Effector CD8-positive, alpha-beta T cell (primary cell): ENCODE data around the gene FCAR.
"Not testable (repeated sequence)": the region's sequence is repeated elsewhere in the genome, so short reads cannot be mapped to it uniquely, and the experiment has no call there.

ENCODE experiments used
- DNase-seq: peaks from one replicate; lab custom pipeline; 2025; lab: John Stamatoyannopoulos, UW

FCAR gene

DNA sequence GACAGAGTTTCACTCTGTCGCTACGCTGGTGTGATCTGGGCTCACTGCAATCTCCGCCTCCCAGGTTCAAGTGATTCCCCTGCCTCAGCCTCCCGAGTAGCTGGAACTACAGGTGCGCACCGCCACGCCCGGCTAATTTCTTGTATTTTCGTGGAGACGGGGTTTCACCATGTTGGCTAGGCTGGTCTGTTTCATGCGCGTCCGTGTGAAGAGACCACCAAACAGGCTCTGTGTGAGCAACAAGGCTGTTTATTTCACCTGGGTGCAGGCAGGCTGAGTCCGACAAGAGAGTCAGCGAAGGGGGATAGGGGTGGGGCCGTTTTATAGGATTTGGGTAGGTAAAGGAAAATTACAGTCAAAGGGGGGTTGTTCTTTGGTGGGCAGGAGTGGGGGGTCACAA, 20.1 kb downstream of the FCAR start:
- DNase-seq: not testable (repeated sequence)

DNA sequence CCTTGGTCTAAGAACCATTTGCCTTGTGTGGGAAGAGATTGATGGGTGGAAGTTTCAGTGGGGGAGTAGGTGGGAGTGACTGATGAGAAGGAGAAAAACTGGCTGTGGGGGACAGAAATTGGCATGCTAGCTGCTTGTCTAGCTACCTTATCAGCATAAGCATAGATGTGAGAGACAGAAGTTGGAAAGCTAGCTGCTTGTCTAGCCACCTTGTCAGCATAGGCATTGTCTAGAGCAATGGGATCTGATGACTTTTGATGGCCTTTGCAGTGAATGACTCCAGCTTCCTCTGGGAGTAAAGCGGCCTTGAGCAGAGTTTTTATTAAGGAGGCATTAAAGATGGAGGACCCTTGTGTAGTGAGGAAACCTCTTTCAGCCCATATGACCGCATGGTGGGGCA, 22.0 kb downstream of the FCAR start:
- DNase-seq: no peak

DNA sequence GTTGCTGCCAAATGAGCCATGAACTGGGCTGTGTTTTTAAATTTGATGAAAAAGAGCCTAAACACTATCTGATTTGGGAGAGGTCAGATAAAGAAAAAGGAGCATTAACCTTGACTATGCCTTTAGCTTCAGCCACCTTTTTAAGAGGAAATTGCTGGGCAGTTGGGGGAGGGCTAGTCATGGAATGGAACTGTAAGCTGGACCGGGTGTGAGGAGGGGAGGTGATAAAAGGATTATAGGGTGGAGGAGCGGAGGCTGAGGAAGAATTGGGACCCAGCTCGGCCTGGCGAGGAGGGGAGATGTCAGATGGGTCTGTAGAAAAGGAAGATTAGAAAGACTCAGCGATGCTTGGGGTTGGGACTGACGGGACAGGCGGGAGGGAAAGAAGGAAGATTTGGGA, 24.6 kb downstream of the FCAR start:
- not testable (repeated sequence) for DNase-seq

DNA sequence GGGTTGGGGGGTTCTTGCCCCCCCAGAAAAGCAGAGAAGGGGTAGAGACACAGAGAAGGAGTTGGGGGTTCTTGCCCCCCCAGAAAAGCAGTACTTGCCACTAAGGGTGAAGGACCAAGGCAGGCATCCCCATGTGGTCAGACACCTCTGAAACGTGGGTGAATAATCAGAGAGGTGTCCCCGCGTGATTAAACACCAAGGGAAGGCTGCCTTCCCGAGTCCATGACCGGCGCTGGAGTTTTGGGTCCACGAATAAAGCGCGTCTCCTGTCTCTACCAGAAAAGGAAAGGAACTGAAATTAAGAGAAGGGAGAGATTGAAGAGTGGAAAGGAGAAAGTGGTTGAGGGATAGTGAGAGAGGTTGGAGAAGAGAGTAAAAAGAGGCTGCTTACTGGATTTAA, 25.6 kb downstream of the FCAR start:
- DNase-seq: not testable (repeated sequence)

DNA sequence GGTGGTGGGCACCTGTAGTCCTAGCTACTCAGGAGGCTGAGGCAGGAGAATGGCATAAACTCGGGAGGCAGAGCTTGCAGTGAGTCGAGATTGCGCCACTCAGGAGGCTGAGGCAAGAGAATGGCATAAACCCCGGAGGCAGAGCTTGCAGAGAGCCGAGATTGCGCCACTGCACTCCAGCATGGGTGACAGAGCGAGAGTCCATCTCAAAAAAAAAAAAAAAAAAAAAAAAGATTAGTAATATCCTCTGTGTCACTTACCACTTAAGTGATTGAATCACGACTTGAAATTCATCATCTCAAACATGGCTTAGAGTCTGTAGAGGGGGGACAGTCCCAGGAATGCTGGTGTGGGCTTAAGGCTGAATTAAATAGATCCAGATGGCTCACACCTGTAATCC, 27.1 kb downstream of the FCAR start:
- not testable (repeated sequence) for DNase-seq

DNA sequence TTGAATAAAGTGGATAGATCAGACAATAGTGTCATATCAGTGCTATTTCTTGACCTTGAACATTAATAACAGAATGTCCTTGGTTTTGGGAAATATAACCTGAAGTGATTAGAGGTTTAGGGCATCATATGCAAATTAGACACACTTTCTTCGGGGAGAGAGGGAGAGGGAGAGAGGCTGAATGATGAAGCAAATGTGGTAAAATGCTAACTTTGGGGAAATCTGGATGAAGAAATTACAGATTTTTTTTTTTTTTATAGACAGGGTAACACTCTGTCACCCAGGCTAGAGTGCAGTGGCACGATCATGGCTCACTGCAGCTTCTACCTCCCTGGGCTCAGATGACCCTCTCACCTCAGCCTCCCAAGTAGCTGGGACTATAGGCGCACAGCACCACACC, 28.0 kb downstream of the FCAR start:
- DNase-seq: no peak

DNA sequence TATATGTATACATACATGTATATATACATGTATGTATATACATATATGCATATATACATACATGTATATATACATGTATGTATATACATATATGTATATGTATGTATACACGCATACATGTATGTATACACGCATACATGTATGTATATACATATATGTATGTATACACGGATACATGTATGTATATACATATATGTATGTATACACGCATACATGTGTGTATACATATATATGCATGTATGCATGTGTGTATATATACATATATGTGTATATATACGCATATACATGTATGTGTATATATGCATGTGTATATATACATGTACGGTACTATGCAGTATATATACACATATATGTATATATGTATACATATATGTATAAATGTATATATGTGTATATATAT, 29.3 kb downstream of the FCAR start:
- no peak for DNase-seq

DNA sequence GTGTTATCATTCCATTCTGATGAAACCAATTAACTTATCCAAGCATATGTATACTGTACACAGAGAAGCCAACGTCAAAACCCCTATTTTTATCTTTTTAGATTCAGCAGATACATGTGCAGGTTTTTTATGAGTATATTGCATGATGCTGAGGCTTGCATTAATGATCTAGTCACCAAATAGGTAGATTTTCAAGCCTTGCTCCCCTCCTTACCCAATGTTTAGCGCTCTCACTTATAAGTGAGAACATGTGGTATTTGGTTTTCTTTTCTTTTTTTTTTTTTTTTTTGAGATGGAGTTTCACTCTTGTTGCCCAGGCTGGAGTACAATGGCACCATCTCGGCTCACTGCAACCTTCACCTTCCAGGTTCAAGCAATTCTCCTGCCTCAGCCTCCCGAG, 30.2 kb downstream of the FCAR start:
- not testable (repeated sequence) for DNase-seq

DNA sequence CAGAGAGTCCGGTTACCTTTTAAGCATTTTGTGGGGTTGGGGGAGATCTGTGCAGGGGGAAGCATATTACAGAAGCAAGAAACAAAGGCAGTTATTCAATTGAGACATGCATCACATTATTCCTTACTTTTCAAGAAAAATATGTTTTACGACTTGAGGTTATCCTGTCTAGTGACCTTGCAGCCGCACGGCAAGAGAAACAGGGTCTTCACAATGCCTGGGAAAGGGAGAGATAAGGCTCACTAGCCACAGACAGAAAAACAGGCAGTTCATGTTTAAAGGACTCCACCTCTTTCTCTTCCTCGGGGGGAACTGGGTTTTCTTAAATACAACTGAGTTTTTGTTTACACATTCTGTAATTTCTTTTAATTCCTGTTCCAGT, 31.4 kb downstream of the FCAR start:
- DNase-seq: no peak

DNA sequence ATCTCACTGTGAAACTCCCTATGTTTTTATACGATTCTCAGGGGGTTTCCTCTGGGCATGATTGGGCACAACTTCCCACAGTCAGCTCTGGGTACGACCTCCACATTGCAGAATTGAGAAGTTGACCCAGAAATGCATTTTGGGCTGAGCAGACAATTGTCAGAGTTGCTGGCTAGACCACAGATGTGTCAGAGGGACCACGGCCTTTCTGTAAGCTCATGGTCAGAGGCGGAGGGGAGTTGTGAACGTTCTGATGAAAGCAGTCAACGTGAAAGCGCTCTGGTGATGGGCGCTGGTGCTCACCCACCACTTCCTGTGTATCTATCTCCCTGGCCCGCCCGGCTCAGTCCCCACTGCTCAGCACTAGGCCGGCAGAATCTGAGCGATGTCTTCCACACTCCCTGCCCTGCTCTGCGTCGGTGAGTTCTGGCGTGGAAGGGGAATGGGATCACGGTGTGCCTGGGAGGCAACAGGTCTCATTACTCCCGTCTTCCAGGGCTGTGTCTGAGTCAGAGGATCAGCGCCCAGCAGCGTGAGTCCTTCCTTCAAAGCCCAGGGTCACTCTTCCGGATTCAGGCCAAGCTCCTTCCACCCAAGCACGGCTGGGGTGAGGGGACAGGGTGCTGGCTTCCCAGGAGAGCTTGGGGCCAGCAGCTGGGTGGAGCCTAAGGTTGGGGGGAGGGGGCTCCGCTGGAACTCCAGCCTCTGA, 31.9 kb downstream of the FCAR start, which contains the start of gene NCR1:
Gene NCR1, plus strand, starts transcription at position 346 of the 709 bp plus-strand sequence. Its CDS starts 40 bp downstream, at position 386.
- DNase-seq: no peak

DNA sequence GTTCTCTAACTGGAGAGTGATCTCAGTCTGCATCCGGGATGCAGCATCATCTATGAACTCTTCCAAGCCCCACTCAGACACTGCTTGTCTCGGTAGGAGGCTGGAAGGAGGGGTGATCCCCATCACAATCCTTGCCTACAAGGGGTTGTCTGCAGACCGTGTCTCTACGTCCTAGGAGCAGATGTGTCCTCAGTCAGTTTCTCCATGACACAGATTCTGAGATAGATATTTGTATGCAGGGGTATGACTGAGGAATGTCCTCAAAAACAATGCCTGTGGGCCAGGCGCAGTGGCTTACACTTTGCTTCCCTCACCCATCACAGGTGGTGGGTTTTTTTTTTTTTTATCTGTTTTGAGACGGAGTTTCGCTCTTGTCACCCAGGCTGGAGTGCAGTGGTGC, 32.8 kb downstream of the FCAR start:
- DNase-seq: no peak

DNA sequence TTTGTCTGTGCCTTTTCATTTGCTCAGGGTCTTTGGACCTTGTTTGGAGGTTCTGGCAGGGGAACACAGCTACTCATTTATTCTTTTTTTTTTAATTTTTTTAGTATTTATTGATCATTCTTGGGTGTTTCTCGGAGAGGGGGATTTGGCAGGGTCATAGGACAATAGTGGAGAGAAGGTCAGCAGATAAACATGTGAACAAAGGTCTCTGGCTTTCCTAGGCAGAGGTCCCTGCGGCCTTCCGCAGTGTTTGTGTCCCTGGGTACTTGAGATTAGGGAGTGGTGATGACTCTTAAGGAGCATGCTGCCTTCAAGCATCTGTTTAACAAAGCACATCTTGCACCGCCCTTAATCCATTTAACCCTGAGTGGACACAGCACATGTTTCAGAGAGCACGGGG, 33.9 kb downstream of the FCAR start:
- DNase-seq: not testable (repeated sequence)

DNA sequence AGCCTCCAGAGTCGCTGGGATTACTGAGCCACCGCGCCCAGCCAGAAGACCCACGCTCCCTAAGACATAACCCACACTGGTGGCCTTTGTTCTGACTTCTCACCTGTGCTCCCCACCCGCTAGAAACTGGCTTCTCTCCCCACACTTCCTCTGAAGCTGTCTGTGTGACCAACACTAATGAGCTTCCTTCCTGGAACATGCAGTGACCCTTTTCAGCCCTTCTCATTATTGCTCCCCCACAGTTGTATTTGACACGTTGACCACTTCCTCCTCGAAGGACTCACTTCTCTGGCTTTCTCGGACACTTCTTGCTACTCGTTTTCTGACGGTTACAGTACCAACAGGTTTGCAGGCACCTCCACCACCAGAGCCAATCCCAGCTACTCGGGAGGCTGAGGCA, 42.8 kb downstream of the FCAR start:
- DNase-seq: no peak

DNA sequence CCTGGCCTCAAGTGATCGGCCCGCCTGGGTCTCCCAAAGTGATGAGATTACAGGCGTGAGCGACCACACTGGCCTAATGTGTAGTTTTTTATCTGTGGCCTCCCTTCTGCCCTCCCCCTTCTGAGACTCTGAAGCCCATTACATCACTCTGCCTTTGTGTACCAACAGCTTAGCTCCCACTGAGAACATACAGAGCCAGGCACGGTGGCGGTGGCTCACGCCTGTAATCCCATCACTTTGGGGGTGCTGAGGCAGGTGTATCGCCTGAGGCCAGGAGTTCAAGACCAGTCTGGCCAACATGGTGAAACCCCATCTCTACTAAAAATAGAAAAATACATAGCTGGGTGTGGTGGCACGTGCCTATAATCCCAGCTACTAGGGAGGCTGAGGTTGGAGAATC, 44.5 kb downstream of the FCAR start:
- DNase-seq: no peak

DNA sequence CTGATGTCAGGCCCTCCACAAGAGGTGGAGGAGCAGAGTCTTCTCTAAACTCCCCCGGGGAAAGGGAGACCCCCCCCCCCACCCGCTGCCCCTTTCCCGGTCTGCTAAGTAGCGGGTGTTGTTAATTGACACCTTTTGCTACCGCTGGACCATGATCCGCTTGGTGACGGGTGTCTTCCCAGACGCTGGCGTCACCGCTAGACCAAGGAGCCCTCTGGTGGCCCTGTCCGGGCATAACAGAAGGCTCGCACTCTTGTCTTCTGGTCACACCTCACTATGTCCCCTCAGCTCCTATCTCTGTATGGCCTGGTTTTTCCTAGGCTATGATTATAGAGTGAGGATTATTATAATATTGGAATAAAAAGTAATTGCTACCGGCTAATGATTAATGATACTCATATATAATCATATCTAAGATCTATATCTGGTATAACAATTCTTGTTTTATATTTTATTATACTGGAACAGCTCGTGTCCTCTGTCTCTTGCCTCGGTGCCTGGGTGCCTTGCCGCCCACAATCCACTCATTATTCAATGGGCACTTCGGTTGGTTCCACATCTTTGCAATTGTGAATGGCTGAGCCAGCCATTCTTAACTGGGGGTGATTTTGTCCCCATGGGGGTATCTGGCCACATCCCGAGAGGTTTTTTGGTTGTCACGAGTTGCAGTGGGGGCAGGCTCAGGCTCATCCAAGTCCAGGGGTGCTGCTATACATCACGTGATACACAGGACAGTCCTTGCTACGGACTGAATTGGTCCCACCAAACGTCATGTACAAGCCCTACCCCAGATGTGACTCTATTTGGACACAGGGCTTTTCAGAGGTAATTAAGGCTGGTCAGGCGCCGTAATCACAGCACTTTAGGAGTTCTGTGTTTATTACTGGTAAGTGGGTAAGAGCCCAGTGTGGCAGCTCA, 45.9 kb downstream of the FCAR start:
- DNase-seq: not testable (repeated sequence)

DNA sequence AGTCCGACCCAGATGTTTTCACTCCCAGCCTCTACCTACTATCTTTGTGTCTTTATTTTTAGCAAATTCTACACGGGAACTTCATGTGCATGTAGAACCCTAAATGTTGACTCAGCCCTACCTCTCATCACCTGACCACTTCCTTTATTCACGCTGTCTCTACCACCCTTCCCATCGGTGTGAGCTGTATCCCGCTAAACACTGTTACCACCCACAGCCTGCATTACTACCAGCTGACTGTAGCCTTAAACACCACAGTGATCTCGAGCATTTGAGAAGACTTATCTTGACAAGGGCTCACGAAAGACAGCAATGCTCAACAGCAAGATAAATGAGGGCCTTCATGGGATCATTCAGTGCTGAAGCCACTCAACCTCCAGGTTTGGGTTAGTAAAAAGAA, 47.0 kb downstream of the FCAR start:
- no peak for DNase-seq

DNA sequence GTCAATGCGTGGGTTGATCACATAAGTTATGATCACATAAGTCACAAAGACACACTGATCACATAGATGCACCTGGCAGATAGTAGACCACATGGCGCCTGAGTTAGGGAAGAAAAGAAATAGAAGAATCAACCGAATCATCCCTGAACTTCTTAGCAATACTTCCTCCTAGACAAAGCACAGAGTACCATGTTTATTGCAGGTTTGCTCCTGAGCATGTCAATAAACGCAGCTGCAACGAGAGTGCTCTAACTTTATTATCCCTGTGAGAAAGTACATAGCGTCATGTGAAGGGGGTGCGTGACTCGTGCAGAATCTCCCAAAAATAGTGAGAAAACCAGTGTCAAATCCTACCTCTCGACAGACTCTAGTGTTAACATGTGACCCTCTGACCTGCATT, 49.2 kb downstream of the FCAR start:
- no peak for DNase-seq

DNA sequence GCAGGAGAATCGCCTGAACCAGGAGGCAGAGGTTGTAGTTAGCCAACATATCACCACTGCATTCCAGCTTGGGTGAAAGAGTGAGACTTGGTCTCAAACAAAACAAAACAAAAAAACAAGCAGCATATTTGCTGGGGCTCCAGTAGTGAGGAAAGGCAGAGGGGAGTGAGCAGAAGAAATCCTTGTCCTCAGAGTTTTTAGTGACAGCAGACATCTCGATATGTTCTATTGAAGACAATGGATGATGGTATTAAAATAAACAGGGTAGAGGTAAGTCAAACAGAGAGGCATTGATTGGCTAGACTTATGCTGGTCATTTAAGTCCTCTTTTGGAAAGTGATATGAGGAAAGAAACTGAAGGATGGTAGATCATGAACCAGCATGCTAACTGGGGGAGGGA, 54.3 kb downstream of the FCAR start:
- DNase-seq: no peak

DNA sequence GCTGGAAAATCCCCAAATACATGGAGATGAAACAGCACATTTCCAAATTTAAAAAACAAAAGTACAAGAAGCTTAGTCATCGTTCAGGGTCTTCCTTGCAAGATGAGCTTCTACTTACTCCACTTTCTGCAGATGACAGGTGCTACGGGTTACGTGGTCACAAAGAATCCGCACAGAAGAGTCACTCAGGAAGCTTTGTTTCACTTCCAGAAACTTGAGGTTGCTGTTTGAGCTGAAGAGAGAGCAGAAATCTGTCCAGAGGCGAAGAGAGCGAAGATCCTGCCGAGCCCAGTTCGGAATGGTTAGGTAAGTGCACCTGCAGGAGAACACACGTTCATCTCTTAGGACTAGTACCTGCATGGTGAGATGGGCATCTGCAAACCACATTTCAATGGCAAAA, 63.9 kb downstream of the FCAR start:
- no peak for DNase-seq

DNA sequence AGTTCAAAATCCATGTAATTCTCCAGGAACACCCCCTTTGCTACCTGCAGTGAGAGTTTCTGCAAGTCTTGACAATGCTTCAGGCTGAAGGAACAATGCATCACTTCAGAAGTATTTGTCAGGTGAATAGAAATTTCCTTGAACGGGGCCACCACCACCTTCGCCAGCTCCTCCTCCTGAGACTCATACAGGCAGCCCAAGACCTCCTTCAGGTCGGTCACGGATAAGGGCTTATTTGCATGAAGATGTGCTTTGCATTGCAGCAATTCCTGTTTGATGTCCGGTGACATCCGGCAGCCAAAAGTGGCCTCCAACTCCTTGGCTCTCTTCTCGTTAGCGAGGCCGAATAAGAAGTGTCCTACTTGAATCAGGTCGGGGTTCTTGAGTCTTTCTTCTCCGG, 64.9 kb downstream of the FCAR start:
- DNase-seq: no peak

DNA sequence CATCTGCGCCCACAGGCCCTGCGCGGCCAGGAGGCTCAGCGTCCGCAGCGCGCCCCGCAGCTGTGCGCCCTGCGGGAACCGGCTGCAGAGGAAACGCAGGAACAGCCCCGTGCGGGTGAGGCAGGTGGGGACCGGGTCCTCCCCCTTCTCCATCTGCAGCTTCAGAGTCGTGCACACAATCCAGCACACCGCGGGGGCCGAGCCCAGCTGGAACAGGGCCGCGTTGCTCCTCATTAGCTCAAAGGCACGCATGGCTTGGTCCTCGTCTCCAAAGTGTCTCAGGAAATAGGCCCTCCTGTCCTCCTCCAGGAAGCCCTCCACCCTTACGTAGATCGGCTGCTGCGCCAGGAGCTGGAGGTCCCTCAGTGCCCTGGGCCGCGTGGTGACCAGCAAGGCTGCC, 65.5 kb downstream of the FCAR start:
- DNase-seq: not testable (repeated sequence)
